ENCODE results near the gene PPIL1. TPM values are rescaled to one million over a fixed set of nuclear protein-coding genes. Genes with fewer than 3 reads are reported as not detected.

The PPIL1 gene
- total and polyA plus RNA-seq, 8 donors = 0.87 to 33.7 (median 17.1) TPM; not detected in 1

DNA sequence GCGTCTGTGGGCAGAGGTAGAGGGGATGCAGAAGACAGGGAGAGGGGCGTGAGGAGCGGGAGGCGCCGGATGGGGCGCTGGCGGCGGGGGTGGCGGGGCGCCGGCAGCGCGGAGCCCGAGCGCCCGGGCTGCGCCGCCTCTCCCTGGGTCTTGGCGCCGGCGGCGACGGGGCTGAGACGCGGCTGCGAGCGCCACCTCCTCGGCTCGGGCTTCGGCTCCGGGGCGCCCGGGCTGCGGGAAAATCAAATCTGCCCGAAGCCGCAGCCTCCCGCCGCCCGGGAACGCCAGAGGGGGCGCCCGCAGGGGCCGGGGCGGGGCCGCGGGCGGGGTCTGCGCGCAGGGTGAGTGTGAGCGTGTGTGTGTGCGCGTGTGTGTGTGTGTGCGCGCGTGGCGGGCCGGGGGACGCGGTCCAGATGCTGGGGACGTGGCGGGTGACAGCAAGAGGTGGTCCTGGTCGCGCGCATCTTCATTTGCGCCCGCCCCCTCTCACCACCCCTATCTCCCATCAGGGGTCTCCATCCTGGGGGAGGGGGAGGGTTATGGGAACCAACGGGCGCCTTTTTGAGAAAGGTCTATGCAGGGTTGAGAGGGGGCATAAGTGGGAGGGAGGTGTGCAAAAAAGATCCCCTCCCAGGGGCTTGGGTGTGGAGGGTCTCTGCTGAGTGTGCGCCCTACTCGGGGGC is 34.7 kb downstream of the PPIL1 start:
- peak; percentile 30 to 83 for DNase-seq
- peaks cover 23 to 35% (median 26%) of the 10 kb centered on the region in 4 donors for H3K4me1 ChIP-seq
- TF ChIP-seq, protein P1, sequence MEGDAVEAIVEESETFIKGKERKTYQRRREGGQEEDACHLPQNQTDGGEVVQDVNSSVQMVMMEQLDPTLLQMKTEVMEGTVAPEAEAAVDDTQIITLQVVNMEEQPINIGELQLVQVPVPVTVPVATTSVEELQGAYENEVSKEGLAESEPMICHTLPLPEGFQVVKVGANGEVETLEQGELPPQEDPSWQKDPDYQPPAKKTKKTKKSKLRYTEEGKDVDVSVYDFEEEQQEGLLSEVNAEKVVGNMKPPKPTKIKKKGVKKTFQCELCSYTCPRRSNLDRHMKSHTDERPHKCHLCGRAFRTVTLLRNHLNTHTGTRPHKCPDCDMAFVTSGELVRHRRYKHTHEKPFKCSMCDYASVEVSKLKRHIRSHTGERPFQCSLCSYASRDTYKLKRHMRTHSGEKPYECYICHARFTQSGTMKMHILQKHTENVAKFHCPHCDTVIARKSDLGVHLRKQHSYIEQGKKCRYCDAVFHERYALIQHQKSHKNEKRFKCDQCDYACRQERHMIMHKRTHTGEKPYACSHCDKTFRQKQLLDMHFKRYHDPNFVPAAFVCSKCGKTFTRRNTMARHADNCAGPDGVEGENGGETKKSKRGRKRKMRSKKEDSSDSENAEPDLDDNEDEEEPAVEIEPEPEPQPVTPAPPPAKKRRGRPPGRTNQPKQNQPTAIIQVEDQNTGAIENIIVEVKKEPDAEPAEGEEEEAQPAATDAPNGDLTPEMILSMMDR (IDR thresholded peaks at IDR 0.05) = peak in 1 of 7 experiments; percentile 14
- no peak for TF ChIP-seq POLR2AphosphoS5 (IDR thresholded peaks at IDR 0.05)
- 0 to 2% (median 1%) methylated on average over 14 to 70 of the region's 70 CpGs for WGBS, 5 donors
- intact Hi-C loops (cut with DNase I; ENCODE audit: low total_unique reads) = no loop called here
- peak overlapping the region in 2 of 5 donors; percentile 41 to 67 for H3K27ac ChIP-seq
- H3K4me3 ChIP-seq = peak overlapping the region; percentile 52 to 64 (median 58)
- H3K36me3 ChIP-seq = no peaks in the 10 kb centered on the region
- H3K27me3 ChIP-seq = peaks cover 0 to 36% (median 23%) of the 10 kb centered on the region in 3 donors
- no peaks in the 10 kb centered on the region for H3K9me3 ChIP-seq

DNA sequence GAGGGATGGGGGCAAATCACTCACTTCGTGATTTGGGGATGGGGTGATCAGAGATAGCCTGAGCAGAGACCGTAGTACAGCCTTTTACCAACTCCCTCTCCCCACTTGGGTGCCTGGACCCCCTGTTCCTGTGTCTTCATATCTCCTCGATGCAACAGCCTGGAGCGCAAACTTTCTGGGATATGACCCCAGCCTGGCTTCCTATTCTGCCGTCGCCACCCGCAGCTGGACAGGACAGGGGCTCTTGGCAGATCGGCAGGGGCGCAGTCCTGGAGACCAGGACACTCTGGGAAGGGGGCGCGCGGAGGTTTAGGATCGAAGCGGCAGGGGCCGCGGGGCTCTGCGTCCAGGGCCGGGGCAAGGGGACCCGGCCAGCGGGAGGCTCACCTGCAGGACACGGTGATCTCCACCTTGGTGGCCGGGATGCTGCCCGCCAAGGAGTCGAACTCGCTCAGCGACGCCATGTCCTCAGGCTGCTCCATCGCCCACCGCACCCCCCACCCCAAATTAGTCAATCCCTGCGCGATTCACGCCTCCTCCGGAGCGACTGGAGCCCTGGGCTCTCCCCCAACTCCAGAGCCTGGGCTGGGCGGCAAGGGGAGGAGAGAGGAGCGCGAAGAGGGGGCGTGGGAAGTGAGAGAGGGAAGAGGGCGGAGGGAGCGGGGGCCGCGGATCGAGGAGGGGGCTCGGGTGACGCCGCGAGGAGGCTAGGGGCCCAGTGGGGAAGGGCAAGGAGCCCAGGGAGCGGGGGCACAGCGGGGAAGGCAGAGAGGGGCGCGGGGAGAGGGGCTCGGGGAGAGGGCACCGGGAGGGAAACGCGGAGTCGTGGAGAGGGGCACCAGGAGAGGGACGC is 35.5 kb downstream of the PPIL1 start, which contains the start of gene CPNE5:
TSS of gene CPNE5 (minus strand) at position 549 of the 853 bp plus-strand sequence. CDS start at position 482, 67 bp downstream.
- peak within 1 kb of the TSS; percentile 52 to 64 (median 58) for H3K4me3 ChIP-seq
- peak in 1 of 2 donors; percentile 79 for DNase-seq
- H3K4me1 ChIP-seq = peaks cover 23 to 35% (median 29%) of the 10 kb centered on the region in 4 donors
- intact Hi-C loops (cut with DNase I; ENCODE audit: low total_unique reads) = no loop called here
- no peaks in the 10 kb centered on the region for H3K9me3 ChIP-seq
- H3K36me3 ChIP-seq = no peaks in the 10 kb centered on the region
- peak within 1 kb of the TSS in 2 of 5 donors; percentile 41 to 67 for H3K27ac ChIP-seq
- TF ChIP-seq POLR2AphosphoS5 (IDR thresholded peaks at IDR 0.05) = no peak
- no peak for TF ChIP-seq POLR2A (IDR thresholded peaks at IDR 0.05)
- no peak for TF ChIP-seq EP300 (IDR thresholded peaks at IDR 0.05)
- TF ChIP-seq, protein P1 (IDR thresholded peaks at IDR 0.05) = no peak
- WGBS, 5 donors = 6 to 29% (median 9%) methylated on average over 14 to 57 of the region's 57 CpGs
- H3K27me3 ChIP-seq = peaks cover 0 to 36% (median 23%) of the 10 kb centered on the region in 3 donors

DNA sequence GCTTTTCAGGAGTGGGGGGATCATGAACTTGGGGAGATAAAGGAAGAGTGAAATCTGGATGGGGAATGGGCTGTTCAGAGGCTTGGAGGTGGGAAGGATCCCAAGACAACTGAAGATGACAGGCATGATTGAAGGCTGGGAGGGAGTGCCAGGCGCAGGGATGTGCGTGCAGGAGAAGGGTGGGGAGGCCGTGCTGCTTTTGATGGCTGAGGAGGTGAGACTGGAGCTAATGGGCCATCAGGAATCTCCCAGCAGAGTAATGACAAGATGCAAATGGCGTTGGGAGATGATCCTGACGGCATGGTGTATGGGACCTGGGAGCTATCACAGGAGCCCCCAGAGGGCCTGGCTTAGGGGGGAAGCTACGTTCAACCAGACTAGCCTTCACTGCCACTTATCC is 36.9 kb downstream of the PPIL1 start:
- Histone ChIP-seq H3K27ac (no peak overlapping the region), H3K9me3 (no peaks in the 10 kb centered on the region), H3K36me3 (no peaks in the 10 kb centered on the region), H3K4me1 (peaks cover 23 to 35% (median 29%) of the 10 kb centered on the region in 4 donors), H3K27me3 (peaks cover 0 to 36% (median 23%) of the 10 kb centered on the region in 3 donors), H3K4me3 (no peak overlapping the region)
- WGBS, 5 donors = 91 to 98% (median 95%) methylated on average over 6 of the region's 6 CpGs
- TF ChIP-seq POLR2AphosphoS5 (IDR thresholded peaks at IDR 0.05) = no peak
- TF ChIP-seq, protein P1 (IDR thresholded peaks at IDR 0.05) = no peak
- no peak for TF ChIP-seq POLR2A (IDR thresholded peaks at IDR 0.05)
- intact Hi-C loops (cut with DNase I; ENCODE audit: low total_unique reads) = no loop called here
- no peak for DNase-seq

DNA sequence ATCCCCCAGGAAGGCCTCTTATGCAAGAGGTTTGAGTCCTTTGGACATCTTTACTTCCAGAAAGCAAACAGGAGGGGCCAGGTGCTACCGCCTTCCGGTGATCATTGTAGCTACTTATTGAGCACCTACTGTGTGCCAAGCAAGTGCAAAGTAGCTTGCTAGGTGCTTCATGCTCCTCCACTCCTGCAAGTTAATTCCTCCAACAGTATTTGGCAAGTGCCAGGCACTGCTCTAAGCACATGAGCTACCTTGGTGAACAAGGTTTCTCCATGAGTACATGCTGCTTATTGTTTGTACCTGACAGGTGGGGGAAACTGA is 37.6 kb downstream of the PPIL1 start:
- H3K4me1 ChIP-seq = peaks cover 23 to 35% (median 29%) of the 10 kb centered on the region in 4 donors

More for the DNA sequence above, 37.6 kb downstream of the PPIL1 start:
- TF ChIP-seq, protein P1 (IDR thresholded peaks at IDR 0.05) = no peak
- TF ChIP-seq EP300 (IDR thresholded peaks at IDR 0.05) (no peak), POLR2AphosphoS5 (IDR thresholded peaks at IDR 0.05) (no peak), POLR2A (IDR thresholded peaks at IDR 0.05) (no peak)
- intact Hi-C loops (cut with DNase I; ENCODE audit: low total_unique reads) = no loop called here
- Histone ChIP-seq H3K9me3 (no peaks in the 10 kb centered on the region), H3K36me3 (no peaks in the 10 kb centered on the region), H3K27ac (no peak overlapping the region), H3K27me3 (peaks cover 0 to 36% (median 23%) of the 10 kb centered on the region in 3 donors), H3K4me3 (no peak overlapping the region)
- 91 to 97% (median 94%) methylated on average over 2 of the region's 2 CpGs for WGBS, 5 donors
- DNase-seq = no peak

Measured in stomach (tissue), 9 donors.